NCI-H510A (cell line): Measurements from ENCODE around the gene HSF4.
A peak's percentile ranks its signal among the peaks of the same experiment; 100 is the strongest.

Experiments used
- DNase-seq: peaks from one replicate; lab custom pipeline; 2025; lab: John Stamatoyannopoulos, UW

HSF4 gene

GRCh38 chr16:67166598-67167168 lies 2.1 kb downstream of the HSF4 start:
- DNase-seq, result no peak

DNA sequence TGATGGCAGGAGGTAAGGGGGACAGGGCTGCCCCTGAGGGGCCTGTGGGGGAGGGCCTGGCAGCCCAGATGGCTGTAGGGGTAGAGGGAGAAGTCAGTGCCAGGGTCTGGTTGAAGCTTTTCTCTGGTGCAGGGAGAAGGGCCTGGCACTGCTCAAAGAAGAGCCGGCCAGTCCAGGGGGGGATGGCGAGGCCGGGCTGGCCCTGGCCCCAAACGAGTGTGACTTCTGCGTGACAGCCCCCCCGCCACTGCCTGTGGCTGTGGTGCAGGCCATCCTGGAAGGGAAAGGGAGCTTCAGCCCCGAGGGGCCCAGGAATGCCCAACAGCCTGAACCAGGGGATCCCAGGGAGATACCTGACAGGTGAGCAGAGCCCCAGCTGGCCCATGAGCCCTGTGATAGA lies 3.0 kb downstream of the HSF4 start:
- no peak for DNase-seq

- no peak for DNase-seq
Observed at GRCh38 chr16:67169011-67169451, 4.5 kb downstream of the HSF4 start.

DNA sequence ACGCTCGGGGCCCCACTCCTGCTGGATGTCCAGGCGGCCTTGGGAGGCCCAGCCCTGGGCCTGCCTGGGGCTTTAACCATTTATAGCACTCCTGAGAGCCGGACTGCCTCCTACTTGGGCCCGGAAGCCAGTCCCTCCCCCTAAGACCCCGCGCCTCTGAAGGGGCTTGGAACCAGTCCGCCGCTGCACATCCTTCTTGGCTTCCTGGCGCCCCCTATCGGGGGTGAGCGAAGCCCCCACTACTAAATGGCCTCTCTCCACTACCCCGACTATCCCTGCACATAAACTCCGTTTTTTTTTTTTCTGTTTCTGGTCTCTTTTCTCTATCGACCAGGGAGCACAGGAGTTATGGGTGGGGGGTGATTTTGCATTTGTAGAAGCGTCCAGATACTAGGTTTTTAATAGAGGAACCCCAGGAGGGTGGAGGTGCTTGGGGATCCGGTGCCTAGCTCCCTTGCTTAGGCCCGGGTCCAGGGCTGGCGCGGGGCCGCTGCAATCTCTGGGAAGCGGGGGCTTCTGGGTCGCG lies 5.2 kb downstream of the HSF4 start:
- DNase-seq, result no peak

GRCh38 chr16:67170168-67170948 lies 5.8 kb downstream of the HSF4 start, which contains the start of gene NOL3:
TSS of gene NOL3 (plus strand) at chr16:67170538.
- DNase-seq, result peak; percentile 78

DNA sequence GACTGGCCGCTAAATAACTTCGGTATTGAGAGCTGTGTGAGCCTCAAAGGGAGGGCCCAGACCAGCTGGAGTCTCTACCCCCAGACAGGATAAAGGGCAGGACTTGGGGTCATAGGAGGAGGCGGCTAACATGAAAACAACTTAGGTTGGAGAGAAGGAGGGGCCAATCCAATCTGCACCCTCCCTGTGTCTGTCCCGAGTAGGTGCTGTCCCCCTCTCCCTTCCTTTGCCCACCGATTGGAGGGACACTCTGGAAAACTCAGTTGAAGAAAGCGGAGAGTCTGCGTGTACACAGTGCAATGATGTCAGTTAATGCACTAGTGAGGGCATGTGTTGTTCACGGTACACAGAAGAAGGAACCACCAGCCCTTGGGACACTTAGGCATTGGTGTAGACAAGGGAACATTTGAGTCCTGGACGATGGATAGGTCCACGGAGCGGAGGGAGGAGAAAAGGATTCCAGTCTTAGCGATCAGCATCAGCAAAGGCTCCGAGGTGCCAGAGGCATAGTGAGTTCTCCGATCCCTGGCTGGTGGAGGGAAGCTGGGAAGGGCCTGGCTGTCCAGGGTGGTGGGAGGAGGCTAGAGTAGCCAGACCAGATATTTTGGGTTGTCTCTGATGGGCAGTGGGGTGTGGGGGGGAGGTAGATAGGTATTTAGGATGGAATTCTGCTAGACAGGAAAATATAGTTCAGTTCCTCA lies 6.6 kb downstream of the HSF4 start:
- DNase-seq, result no peak

- no peak for DNase-seq
Observed at GRCh38 chr16:67173323-67173722, 8.8 kb downstream of the HSF4 start.

- peak; percentile 66 for DNase-seq
Observed at GRCh38 chr16:67173808-67174705, 9.5 kb downstream of the HSF4 start.

GRCh38 chr16:67174706-67175231 lies 10.2 kb downstream of the HSF4 start:
- no peak for DNase-seq

DNA sequence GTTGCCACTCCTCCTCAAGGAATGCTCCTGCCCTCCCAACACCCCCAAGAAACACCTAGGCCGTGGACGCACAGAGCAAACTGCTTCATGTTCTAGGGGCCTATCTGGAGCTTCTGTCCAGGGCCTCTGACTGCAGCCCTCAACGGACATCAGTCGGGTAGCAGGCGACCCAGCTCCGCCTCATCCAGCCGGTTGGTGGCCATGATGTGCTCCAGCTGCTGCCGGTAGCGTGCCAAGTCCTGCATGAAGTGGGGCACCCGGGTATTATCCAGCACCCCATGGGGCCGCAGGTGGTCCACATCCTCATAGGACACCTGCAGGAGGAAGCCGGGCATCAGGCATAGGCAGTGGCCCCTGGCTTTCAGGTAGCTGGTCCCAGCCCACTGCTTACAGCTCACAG lies 12.1 kb downstream of the HSF4 start:
- no peak for DNase-seq

DNA sequence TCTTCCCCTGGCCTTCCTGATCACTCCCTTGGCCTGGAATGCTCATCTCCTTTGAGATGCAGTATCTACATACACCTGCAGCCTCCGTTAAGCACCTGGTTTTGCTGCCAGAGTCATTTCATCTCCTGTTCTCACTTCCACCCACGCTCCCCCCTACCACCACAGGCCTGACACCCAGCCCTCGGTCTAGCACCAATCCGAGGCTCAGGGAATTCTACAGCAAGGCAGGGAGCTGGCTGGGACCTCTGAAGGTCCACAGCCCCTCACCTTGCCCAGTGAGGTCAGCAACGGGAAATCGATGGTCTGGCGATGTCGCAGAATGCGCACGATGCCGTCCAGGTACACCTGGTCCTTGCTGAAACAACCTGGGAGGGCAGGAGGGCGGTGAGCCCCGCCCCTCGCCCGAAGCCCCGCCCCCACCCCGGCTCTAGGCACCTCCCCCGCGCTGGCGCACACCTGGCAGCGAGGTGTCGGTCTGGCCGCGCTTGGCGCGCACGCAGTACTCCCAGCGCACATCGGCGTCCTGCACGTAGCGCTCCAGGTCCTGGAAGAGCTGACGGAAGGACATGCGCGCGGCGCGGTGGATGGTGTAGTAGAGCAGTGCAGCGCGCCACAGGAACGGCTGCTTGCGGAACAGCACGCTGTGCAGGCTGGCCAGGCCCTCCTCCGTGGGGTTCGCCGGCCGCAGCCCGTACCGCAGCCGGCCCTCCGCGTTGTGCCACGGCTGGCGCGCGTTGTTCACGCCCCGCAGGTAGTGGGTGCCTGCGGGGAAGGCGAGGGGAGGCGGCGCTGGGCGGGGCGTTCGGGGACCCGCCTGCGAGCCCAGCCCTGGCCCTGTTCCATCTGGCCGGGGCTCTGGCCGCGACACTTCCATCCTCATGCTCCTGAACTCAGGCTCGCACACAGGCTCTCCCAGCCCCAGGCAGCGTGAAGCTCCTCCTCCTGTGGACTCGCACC lies 13.5 kb downstream of the HSF4 start:
- peak; percentile 87 for DNase-seq

DNA sequence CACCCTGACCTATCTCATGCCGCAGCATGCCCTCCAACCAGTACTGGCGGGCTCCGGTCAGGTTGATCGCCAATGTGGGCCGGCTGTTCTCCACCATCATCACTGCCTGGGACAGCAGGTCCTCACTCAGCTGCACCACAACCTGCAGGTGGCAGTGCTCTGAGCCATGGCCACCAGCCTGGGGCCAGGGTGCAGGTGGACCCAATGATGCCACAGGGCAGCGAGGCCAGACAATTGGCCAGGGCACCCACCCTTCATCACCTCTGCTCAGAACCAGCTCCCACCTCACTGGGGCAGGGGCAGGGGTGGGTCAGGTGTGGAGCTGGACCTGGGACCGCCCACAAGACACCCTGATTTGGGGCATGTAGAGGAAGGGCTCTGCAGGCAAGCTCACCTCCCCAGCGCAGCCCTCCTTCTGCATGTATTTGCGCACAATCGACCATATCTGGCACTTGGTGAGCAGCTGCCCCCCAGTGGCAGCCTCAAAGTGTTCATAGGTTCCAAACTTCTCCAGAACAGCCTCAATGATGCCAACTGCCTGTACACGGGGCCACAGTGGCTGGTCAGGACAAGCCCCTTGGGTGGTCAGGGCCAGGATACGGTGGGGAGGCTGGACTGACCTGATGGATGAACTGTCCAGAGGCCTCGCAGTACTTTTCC lies 15.0 kb downstream of the HSF4 start:
- DNase-seq, result no peak

DNA sequence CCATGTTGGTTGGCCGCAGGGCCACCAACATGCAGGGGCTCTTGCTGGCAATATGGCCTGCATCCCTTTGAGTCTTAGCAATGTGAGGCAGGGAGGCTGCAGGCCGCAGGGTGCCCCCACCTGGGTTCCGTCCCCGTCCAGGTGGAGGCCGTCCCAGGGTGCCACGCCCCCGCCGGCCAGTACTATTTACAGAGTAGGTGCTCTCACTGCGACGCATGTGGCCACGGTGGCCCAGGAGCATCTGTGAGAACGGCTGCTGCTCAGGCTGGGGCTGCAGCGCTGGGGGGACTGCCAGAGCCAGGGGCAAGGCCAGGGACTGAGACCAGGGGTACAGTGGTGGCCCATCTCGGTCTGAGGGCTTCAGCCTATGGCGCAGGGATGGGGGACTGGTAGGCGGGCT lies 15.6 kb downstream of the HSF4 start:
- no peak for DNase-seq

DNA sequence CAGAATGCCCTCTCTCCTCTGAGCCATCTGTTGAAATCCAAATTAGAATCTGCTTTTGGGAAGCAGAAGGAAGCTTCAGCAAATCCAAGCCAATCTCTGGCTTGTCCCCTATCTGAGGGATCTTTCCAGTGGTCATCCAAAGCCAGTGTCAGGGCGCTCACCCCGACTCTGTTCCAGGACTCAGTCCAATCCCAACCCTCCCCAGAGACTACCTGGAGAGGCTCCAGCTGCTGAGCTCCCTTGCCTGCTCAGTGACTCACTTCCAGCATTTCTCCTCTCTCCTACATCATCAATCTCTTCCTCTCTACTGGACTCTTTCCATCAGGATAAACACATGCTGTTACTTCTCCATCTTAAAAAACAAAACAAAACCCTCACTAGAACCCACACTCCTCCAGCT lies 16.8 kb downstream of the HSF4 start:
- no peak for DNase-seq

GRCh38 chr16:67182288-67182687 lies 17.7 kb downstream of the HSF4 start:
- no peak for DNase-seq

DNA sequence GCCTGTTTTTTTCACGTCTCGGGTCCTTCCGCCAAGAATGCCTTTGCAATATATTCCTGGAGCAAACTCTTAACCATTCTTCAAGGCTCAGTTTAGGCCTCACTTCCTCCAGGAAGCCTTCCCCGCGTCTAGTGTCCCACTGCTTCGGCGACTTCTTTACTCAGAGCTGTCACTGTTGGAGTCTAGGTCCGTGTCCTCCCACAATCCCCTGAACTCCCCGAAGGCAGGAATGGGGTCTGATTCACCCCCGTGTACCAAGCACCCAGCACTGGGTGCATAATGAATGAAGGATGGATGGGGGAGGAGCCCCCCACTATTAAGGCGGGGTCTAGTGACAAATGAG lies 18.7 kb downstream of the HSF4 start:
- no peak for DNase-seq

GRCh38 chr16:67183627-67184452 lies 19.3 kb downstream of the HSF4 start, which contains the start of gene MATCAP1:
TSS of gene MATCAP1 (minus strand) at chr16:67183963. CDS start at chr16:67180610, 3,353 bp downstream.
- peak; percentile 85 for DNase-seq

- DNase-seq, result no peak
Observed at GRCh38 chr16:67184453-67184994, 20.0 kb downstream of the HSF4 start.
